HepG2 (cell line): ENCODE results near the gene RGS10. TPM values are rescaled to one million over a fixed set of nuclear protein-coding genes. Genes with fewer than 3 reads are reported as not detected.
A peak's percentile ranks its signal among the peaks of the same experiment; 100 is the strongest.

Source experiments
- ATAC-seq: fragments of 200-7000 bp; cut with Tn5 transposase; 3 replicates; pipeline ENCODE4 v1.9.1; 2020; ENCODE audit warnings: mild to moderate bottlenecking, moderate library complexity
- BruUV-seq: library from RNA; stranded (reverse); fragments of 400-500 nt; replicated peaks from 2 replicates; lab custom pipeline; 2021; lab: Mats Ljungman, UMichigan
- CTCF ChIA-PET: fragments of 300-600 bp; formaldehyde crosslinking; extraction: SDS; loops from one replicate; lab custom pipeline; 2021; ENCODE audit warnings: low total read pairs, inconsistent platforms, low intra/inter-chr PET ratio; lab: Yijun Ruan, JAX
- POLR2A ChIA-PET: fragments of 350-600 bp; sonication (Branson Sonifier 250); formaldehyde crosslinking; loops from one replicate; lab custom pipeline; 2020; ENCODE audit warnings: antibody characterized with exemption, inconsistent platforms; lab: Yijun Ruan, JAX
- DNase-seq: peaks from one replicate; pipeline ENCODE4 v3.0.0-alpha.2; 2015; ENCODE audit warnings: low spot score
- FAIRE-seq: peaks from 3 replicates; lab custom pipeline; 2011; peaks lifted over from hg19 to GRCh38; lab: Jason Lieb, UNC
- H2AFZ ChIP-seq: one replicate; pipeline ENCODE4 v1.6.1; 2011; ENCODE audit warnings: low read length, inconsistent platforms
- H3K27ac ChIP-seq: fragments of 300-600 bp; 3 replicates; pipeline ENCODE4 v1.8.0; 2011; ENCODE audit warnings: mixed run types, mild to moderate bottlenecking, mixed read lengths, low read length, inconsistent platforms; ENCODE audit not compliant: insufficient read depth; ENCODE audit errors: extremely low read length
- H3K27me3 ChIP-seq, 2 experiments: fragments of 200-600 bp in 1 of 2; 2 replicates in 1 of 2; 3 replicates in 1 of 2; pipeline versions ENCODE4 v1.6.0 to v1.8.0; 2011; ENCODE audit warnings: low read length in 2 of 2, mild to moderate bottlenecking in 2 of 2, moderate library complexity in 2 of 2, inconsistent platforms in 1 of 2; ENCODE audit not compliant: insufficient read depth in 2 of 2, control insufficient read depth in 1 of 2
- H3K36me3 ChIP-seq, 2 experiments: fragments of 200-600 bp in 1 of 2; replicated peaks in 1 of 2; 2 replicates in 1 of 2; 3 replicates in 1 of 2; pipeline versions ENCODE4 v1.5.1 to v1.8.0; 2011; ENCODE audit warnings: low read length in 2 of 2, inconsistent platforms in 1 of 2; ENCODE audit not compliant: insufficient read depth in 2 of 2, control insufficient read depth in 1 of 2
- H3K4me1 ChIP-seq: 2 replicates; pipeline ENCODE4 v1.5.1; 2012; ENCODE audit warnings: low read length, inconsistent platforms; ENCODE audit not compliant: insufficient read depth
- H3K4me2 ChIP-seq: 2 replicates; pipeline ENCODE4 v1.6.0; 2011; ENCODE audit warnings: low read depth, low read length, inconsistent platforms
- H3K4me3 ChIP-seq, 3 experiments: fragments of 200-600 bp in 1 of 3; sonication (generic), shearing (Covaris generic) in 1 of 3; replicated peaks in 1 of 3; 2 replicates each; pipeline ENCODE4 v1.5.1; 2011 to 2016; ENCODE audit warnings: low read length in 3 of 3, inconsistent platforms in 2 of 3, low read depth in 2 of 3, mild to moderate bottlenecking in 2 of 3, control low read depth in 1 of 3, mixed read lengths in 1 of 3; ENCODE audit not compliant: insufficient read depth in 1 of 3
- H3K79me2 ChIP-seq: one replicate; pipeline ENCODE4 v1.6.1; 2011; ENCODE audit warnings: low read length, inconsistent platforms; ENCODE audit not compliant: insufficient read depth
- H3K9ac ChIP-seq: 2 replicates; pipeline ENCODE4 v1.6.0; 2011; ENCODE audit warnings: mild to moderate bottlenecking, low read depth, low read length, inconsistent platforms; ENCODE audit not compliant: insufficient read depth
- H3K9me3 ChIP-seq: 2 replicates; pipeline ENCODE4 v1.5.1; 2012; ENCODE audit warnings: mild to moderate bottlenecking, low read length
- H4K20me1 ChIP-seq: 2 replicates; pipeline ENCODE4 v1.6.0; 2011; ENCODE audit warnings: inconsistent platforms, mild to moderate bottlenecking, low read length, moderate library complexity; ENCODE audit not compliant: insufficient read depth
- AHR ChIP-seq: IDR thresholded peaks from 2 replicates; pipeline ENCODE4 v1.6.1; 2018; ENCODE audit warnings: missing genetic modification reagents, missing compliant biosample characterization
- BCL3 ChIP-seq: sonication (generic); formaldehyde crosslinking; IDR thresholded peaks from 2 replicates; pipeline ENCODE4 v1.5.1; 2020; ENCODE audit warnings: mild to moderate bottlenecking, missing genetic modification reagents, moderate library complexity
- FOSL2 ChIP-seq: sonication (generic); formaldehyde crosslinking; IDR thresholded peaks from 2 replicates; pipeline ENCODE4 v1.4.0; 2020; ENCODE audit warnings: missing genetic modification reagents
- HNF4A ChIP-seq: sonication (generic); formaldehyde crosslinking; IDR thresholded peaks from 2 replicates; pipeline ENCODE4 v1.4.0; 2020; ENCODE audit warnings: missing genetic modification reagents
- HNRNPH1 ChIP-seq: fragments of 200-400 bp; formaldehyde crosslinking; optimal IDR thresholded peaks from 2 replicates; pipeline ENCODE3; 2017; ENCODE audit warnings: mild to moderate bottlenecking, low read depth, low read length
- HOXA7 ChIP-seq: sonication (generic); formaldehyde crosslinking; IDR thresholded peaks from 2 replicates; pipeline ENCODE4 v1.8.1; 2022; ENCODE audit warnings: mild to moderate bottlenecking, missing genetic modification reagents, moderate library complexity
- NFE2 ChIP-seq: sonication (generic); formaldehyde crosslinking; IDR thresholded peaks from 2 replicates; pipeline ENCODE4 v1.4.0; 2020; ENCODE audit warnings: missing genetic modification reagents
- PHF8 ChIP-seq: sonication (generic); formaldehyde crosslinking; IDR thresholded peaks from 2 replicates; pipeline ENCODE4 v1.5.0; 2020; ENCODE audit warnings: missing genetic modification reagents
- TEAD2 ChIP-seq: sonication (generic); formaldehyde crosslinking; IDR thresholded peaks from 2 replicates; pipeline ENCODE4 v1.9.0; 2021; ENCODE audit warnings: missing genetic modification reagents
- ZFP36 ChIP-seq: fragments of 150-350 bp; IDR thresholded peaks from 2 replicates; pipeline ENCODE4 v1.6.1; 2018; ENCODE audit warnings: borderline replicate concordance, low read length, low read depth; ENCODE audit not compliant: partially characterized antibody
- ZFP36L1 ChIP-seq: sonication (generic); formaldehyde crosslinking; IDR thresholded peaks from 2 replicates; pipeline ENCODE4 v1.8.0; 2022; ENCODE audit warnings: mild to moderate bottlenecking, missing genetic modification reagents, moderate library complexity
- ZNF34 ChIP-seq: sonication (generic); formaldehyde crosslinking; IDR thresholded peaks from 2 replicates; pipeline ENCODE4 v1.4.0; 2020; ENCODE audit warnings: mild to moderate bottlenecking, missing genetic modification reagents, borderline replicate concordance
- ZNF431 ChIP-seq: sonication (generic); formaldehyde crosslinking; IDR thresholded peaks from 2 replicates; pipeline ENCODE4 v1.9.0; 2022; ENCODE audit warnings: missing genetic modification reagents, low read depth, mild to moderate bottlenecking, borderline replicate concordance
- ZNF670 ChIP-seq: sonication (generic); formaldehyde crosslinking; IDR thresholded peaks from 2 replicates; pipeline ENCODE4 v1.8.0; 2022; ENCODE audit warnings: mild to moderate bottlenecking, missing genetic modification reagents, borderline replicate concordance
- ZNF776 ChIP-seq: sonication (generic); formaldehyde crosslinking; IDR thresholded peaks from 2 replicates; pipeline ENCODE4 v1.4.0; 2020; ENCODE audit warnings: mild to moderate bottlenecking, missing genetic modification reagents
- WGBS: methylation state at CpG from one replicate; pipeline ENCODE4 v1.1.6; 2017; ENCODE audit warnings: low lambda C conversion rate; 5-methylcytosine and 5-hydroxymethylcytosine counted together
- in situ Hi-C: cut with HindIII; loops from 2 replicates; pipeline ENCODE4 v1.10.0; 2017; ENCODE audit warnings: low pct_unique_long_range_greater_than_20kb; ENCODE audit not compliant: extremely low pct_ligation_motif_present
- intact Hi-C: fragments of 100-400 bp; cut with micrococcal nuclease; formaldehyde crosslinking; loops from one replicate; pipeline ENCODE4 v1.10.0; 2022; ENCODE audit not compliant: unreplicated experiment
- polyA plus RNA-seq, 8 experiments: library from polyadenylated mRNA; depleted of rRNA in 3 of 8; stranded (reverse) in 7 of 8; unstranded in 1 of 8; fragments of >200 nt; fragmentation: Illumina TruSeq in 4 of 8; extraction: Trizol in 4 of 8; gene quantifications; 2 replicates each; pipeline versions ENCODE4 v1.2.1 to v1.2.3, GENCODE V29; 2011 to 2016; ENCODE audit warnings: low read depth in 4 of 8, missing spikeins in 1 of 8, mixed read lengths in 1 of 8; ENCODE audit not compliant: insufficient read depth in 1 of 8
- total RNA-seq, 5 experiments: library from RNA; depleted of rRNA; stranded (reverse); fragments of >200 nt; fragmentation: Illumina TruSeq; extraction: Trizol; gene quantifications; 2 replicates each; pipeline ENCODE4 v1.2.3, GENCODE V29; 2016; ENCODE audit warnings: low read depth in 1 of 5
- TF ChIP-seq, protein P1 (sequence below): sonication (generic); formaldehyde crosslinking; conservative IDR thresholded peaks from 2 replicates; pipeline ENCODE4 v1.5.0; 2020; ENCODE audit warnings: missing genetic modification reagents

The RGS10 gene
- total and polyA plus RNA-seq, 2 of the 13 experiments (the other 11 are each of a cell fraction or from before 2014, with no cell fraction given), result 1.7 to 5.1 TPM

GRCh38 chr10:119473771-119474170 lies 68.7 kb downstream of the RGS10 start:
- Histone ChIP-seq H3K4me2 (no peak overlapping the region), H3K9me3 (no peaks in the 10 kb centered on the region), H3K79me2 (no peaks in the 10 kb centered on the region), H3K36me3 (no peaks in the 10 kb centered on the region), H3K4me3 (no peak overlapping the region), H3K9ac (no peak overlapping the region), H4K20me1 (no peaks in the 10 kb centered on the region), H3K27ac (no peak overlapping the region), H3K4me1 (no peaks in the 10 kb centered on the region), H2AFZ (no peak overlapping the region), H3K27me3 (peaks cover 1 to 39% of the 10 kb centered on the region in 2 experiments; a peak in 4 of 5 replicates)
- FAIRE-seq (no peak), DNase-seq (no peak), ATAC-seq (no peak)
- BruUV-seq, result no TSS peak
- 13% methylated on average over 4 of the region's 4 CpGs for WGBS
- in situ Hi-C loops, result no loop called here
- CTCF ChIA-PET, result no interaction called here
- intact Hi-C loops, result no loop called here
- POLR2A ChIA-PET, result no interaction called here
- peak; percentile 91 for TF ChIP-seq ZNF431
- no peak for TF ChIP-seq ZNF776
- no peak for TF ChIP-seq ZNF670 (CRISPR knock-in tag)
- TF ChIP-seq HOXA7, result no peak
- TF ChIP-seq AHR (CRISPR knock-in tag), result no peak
- TF ChIP-seq HNRNPH1, result no peak
- no peak for TF ChIP-seq PHF8 (CRISPR knock-in tag)
- no peak for TF ChIP-seq FOSL2 (CRISPR knock-in tag)

GRCh38 chr10:119470920-119471702 lies 71.4 kb downstream of the RGS10 start:
- H2AFZ ChIP-seq, result no peak overlapping the region
- TF ChIP-seq ZNF34 (CRISPR knock-in tag) (no peak), BCL3 (CRISPR knock-in tag) (no peak), ZFP36 (no peak), HNF4A (no peak), ZFP36L1 (CRISPR knock-in tag) (no peak), NFE2 (CRISPR knock-in tag) (no peak), TEAD2 (CRISPR knock-in tag) (no peak)
- TF ChIP-seq, protein P1, sequence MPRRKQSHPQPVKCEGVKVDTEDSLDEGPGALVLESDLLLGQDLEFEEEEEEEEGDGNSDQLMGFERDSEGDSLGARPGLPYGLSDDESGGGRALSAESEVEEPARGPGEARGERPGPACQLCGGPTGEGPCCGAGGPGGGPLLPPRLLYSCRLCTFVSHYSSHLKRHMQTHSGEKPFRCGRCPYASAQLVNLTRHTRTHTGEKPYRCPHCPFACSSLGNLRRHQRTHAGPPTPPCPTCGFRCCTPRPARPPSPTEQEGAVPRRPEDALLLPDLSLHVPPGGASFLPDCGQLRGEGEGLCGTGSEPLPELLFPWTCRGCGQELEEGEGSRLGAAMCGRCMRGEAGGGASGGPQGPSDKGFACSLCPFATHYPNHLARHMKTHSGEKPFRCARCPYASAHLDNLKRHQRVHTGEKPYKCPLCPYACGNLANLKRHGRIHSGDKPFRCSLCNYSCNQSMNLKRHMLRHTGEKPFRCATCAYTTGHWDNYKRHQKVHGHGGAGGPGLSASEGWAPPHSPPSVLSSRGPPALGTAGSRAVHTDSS (CRISPR knock-in tag), result no peak

More at GRCh38 chr10:119470920-119471702, 71.4 kb downstream of the RGS10 start:
- no peaks in the 10 kb centered on the region for H3K4me1 ChIP-seq
- FAIRE-seq, result no peak
- H3K4me2 ChIP-seq, result no peak overlapping the region
- H3K79me2 ChIP-seq, result no peaks in the 10 kb centered on the region
- intact Hi-C loops (no loop called here), in situ Hi-C loops (no loop called here)
- no peak for DNase-seq
- ATAC-seq, result no peak
- no peaks in the 10 kb centered on the region for H4K20me1 ChIP-seq
- no peak overlapping the region for H3K27ac ChIP-seq
- no peak overlapping the region for H3K9ac ChIP-seq
- H3K9me3 ChIP-seq, result no peaks in the 10 kb centered on the region
- ChIA-PET POLR2A (no interaction called here), CTCF (no interaction called here)
- no peak overlapping the region for H3K4me3 ChIP-seq
- 3% methylated on average over 3 of the region's 3 CpGs for WGBS
- no TSS peak for BruUV-seq
- H3K36me3 ChIP-seq, result no peaks in the 10 kb centered on the region
- peaks cover 1 to 45% of the 10 kb centered on the region in 2 experiments; a peak in 4 of 5 replicates for H3K27me3 ChIP-seq
